Fibroblast of mammary gland (primary cell): Measurements from ENCODE around the gene SREBF1.

Experiments used
- DNase-seq: peaks from one replicate; pipeline ENCODE4 v3.0.0-alpha.2; 2010; ENCODE audit warnings: low read depth
- H3K4me3 ChIP-seq: 2 replicates; pipeline ENCODE4 v1.5.1; 2011; ENCODE audit warnings: low read depth, mild to moderate bottlenecking, low read length, moderate library complexity; ENCODE audit not compliant: control insufficient read depth
- TF ChIP-seq, protein P1 (sequence below): conservative IDR thresholded peaks from 2 replicates; pipeline ENCODE4 v1.5.1; 2011; ENCODE audit warnings: low read depth, low read length, inconsistent platforms; ENCODE audit not compliant: control insufficient read depth, insufficient read depth

SREBF1 gene

GRCh38 chr17:17859909-17860765 lies 23.4 kb upstream of the SREBF1 start:
- TF ChIP-seq, protein P1, sequence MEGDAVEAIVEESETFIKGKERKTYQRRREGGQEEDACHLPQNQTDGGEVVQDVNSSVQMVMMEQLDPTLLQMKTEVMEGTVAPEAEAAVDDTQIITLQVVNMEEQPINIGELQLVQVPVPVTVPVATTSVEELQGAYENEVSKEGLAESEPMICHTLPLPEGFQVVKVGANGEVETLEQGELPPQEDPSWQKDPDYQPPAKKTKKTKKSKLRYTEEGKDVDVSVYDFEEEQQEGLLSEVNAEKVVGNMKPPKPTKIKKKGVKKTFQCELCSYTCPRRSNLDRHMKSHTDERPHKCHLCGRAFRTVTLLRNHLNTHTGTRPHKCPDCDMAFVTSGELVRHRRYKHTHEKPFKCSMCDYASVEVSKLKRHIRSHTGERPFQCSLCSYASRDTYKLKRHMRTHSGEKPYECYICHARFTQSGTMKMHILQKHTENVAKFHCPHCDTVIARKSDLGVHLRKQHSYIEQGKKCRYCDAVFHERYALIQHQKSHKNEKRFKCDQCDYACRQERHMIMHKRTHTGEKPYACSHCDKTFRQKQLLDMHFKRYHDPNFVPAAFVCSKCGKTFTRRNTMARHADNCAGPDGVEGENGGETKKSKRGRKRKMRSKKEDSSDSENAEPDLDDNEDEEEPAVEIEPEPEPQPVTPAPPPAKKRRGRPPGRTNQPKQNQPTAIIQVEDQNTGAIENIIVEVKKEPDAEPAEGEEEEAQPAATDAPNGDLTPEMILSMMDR, result peak; percentile 94
- DNase-seq, result peak; percentile 52
- H3K4me3 ChIP-seq, result no peak overlapping the region

- TF ChIP-seq, protein P1, result no peak
- no peak overlapping the region for H3K4me3 ChIP-seq
- DNase-seq, result no peak
Observed at GRCh38 chr17:17857496-17857895, 20.7 kb upstream of the SREBF1 start.

GRCh38 chr17:17856386-17856785 lies 19.6 kb upstream of the SREBF1 start:
- DNase-seq, result no peak
- TF ChIP-seq, protein P1, result no peak
- no peak overlapping the region for H3K4me3 ChIP-seq

- DNase-seq, result no peak
- H3K4me3 ChIP-seq, result no peak overlapping the region
- TF ChIP-seq, protein P1, result no peak
Observed at GRCh38 chr17:17855976-17856375, 19.2 kb upstream of the SREBF1 start.

DNA sequence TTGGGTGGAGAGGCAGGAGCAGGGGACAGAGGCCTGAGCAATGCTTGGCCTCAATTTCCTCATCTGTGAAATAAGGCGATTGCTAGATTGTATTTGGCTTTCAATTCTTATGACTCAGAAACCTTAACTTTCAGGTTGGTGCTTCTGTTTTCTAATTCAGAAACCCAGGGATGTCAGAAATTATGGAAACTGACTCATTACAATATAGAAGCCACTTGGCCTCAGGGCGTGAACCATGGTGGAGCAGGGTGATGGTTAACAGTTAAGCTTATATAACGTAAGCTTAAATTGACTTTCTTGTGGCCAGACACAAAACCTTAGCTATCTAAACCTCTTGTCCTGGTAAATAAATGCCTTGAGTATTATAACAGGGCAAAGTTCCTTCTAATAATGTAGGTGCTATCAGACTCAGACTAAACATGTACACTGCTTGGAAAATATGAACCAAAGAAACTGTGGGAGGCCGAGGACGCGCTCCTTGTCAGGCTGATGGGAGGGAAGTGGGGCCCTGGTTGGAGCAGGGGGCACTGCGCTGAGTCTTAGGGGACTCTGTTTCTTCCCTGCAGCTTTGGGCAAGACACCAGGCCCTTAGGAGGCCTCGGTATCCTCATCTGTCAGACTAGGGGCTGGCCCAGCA lies 17.1 kb upstream of the SREBF1 start:
- TF ChIP-seq, protein P1, result no peak
- DNase-seq, result no peak
- H3K4me3 ChIP-seq, result no peak overlapping the region

DNA sequence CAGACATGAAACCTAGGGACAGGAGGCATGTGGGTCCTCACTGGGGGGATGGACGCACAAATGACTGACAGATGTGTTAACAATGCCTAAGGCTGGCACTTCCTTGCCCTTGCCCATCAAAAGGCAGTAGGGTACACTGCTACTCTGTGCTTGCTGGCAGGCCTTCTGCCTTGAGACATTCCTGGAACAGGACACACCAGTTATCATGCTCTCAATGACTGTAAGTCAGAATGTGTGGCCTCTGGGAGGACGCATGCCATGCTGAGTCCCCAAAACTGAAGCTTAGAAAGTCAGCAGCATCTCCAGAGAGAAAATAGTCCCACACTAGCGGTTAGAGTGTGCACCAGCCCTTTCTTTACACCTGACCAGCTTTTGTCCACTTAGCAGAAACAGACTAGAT lies 16.1 kb upstream of the SREBF1 start:
- TF ChIP-seq, protein P1, result no peak
- no peak overlapping the region for H3K4me3 ChIP-seq
- DNase-seq, result no peak
